Activated CD4-positive, alpha-beta memory T cell treated with anti-CD3 and anti-CD28 coated beads for 36 hours (primary cell): Measurements from ENCODE around the gene KDM2A. TPM values are rescaled to one million over a fixed set of nuclear protein-coding genes. Genes with fewer than 3 reads are reported as not detected.
A peak's percentile ranks its signal among the peaks of the same experiment; 100 is the strongest.
"Not testable (repeated sequence)": the region's sequence is repeated elsewhere in the genome, so short reads cannot be mapped to it uniquely, and the experiment has no call there.

Experiments
- CTCF ChIA-PET: fragments of 350-600 bp; sonication (Branson Sonifier 250); formaldehyde crosslinking; loops from one replicate; lab custom pipeline; 2021; ENCODE audit warnings: antibody characterized with exemption, inconsistent platforms; lab: Charles Lee
- POLR2A ChIA-PET: fragments of 350-600 bp; sonication (Branson Sonifier 250); formaldehyde crosslinking; loops from one replicate; lab custom pipeline; 2021; ENCODE audit warnings: antibody characterized with exemption; lab: Charles Lee
- DNase-seq: peaks from one replicate; pipeline ENCODE4 v3.0.0-alpha.2; 2020
- H3K27ac Mint-ChIP-seq: one replicate; pipeline ENCODE4 v1.8.0; 2021; ENCODE audit warnings: mixed read lengths
- H3K27me3 Mint-ChIP-seq: one replicate; pipeline ENCODE4 v1.8.0; 2021; ENCODE audit warnings: mixed read lengths
- H3K36me3 Mint-ChIP-seq: one replicate; pipeline ENCODE4 v1.8.0; 2021; ENCODE audit warnings: mixed read lengths
- H3K4me1 Mint-ChIP-seq: one replicate; pipeline ENCODE4 v1.8.0; 2021; ENCODE audit warnings: low read depth, mixed read lengths
- H3K4me3 Mint-ChIP-seq: one replicate; pipeline ENCODE4 v1.8.0; 2021; ENCODE audit warnings: mild to moderate bottlenecking, mixed read lengths
- H3K9me3 Mint-ChIP-seq: one replicate; pipeline ENCODE4 v1.8.0; 2021; ENCODE audit warnings: mixed read lengths
- intact Hi-C: fragments of 100-400 bp; cut with micrococcal nuclease; formaldehyde crosslinking; loops from one replicate; pipeline ENCODE4 v1.15.1; 2023
- total RNA-seq, 2 experiments: library from RNA; stranded (reverse); gene quantifications; one replicate each; pipeline ENCODE4 v1.2.3, GENCODE V29; 2021

Gene KDM2A
- total RNA-seq, 2 experiments from 2014 or later: 65.1 to 69.6 TPM

- H3K4me1 Mint-ChIP-seq, H3K27ac Mint-ChIP-seq, intact Hi-C loops, CTCF ChIA-PET, POLR2A ChIA-PET, H3K27me3 Mint-ChIP-seq, DNase-seq, H3K4me3 Mint-ChIP-seq, H3K9me3 Mint-ChIP-seq: not testable (repeated sequence)
- H3K36me3 Mint-ChIP-seq: peaks cover 11% of the 10 kb centered on the region
These were observed 90.2 kb downstream of the KDM2A start for GRCh38 chr11:67209222-67209621.

- H3K36me3 Mint-ChIP-seq: peaks cover 20% of the 10 kb centered on the region
- CTCF ChIA-PET: no interaction called here
These were observed 92.8 kb downstream of the KDM2A start for GRCh38 chr11:67211656-67212436.

GRCh38 chr11:67213178-67213621 lies 94.1 kb downstream of the KDM2A start:
- intact Hi-C loops: no loop called here
- ChIA-PET POLR2A (no interaction called here), CTCF (interaction anchor here (0.7 to 1.2 kb wide), 3 partner anchors 14 to 109 kb away, joined by 3 to 4 read pairs (median 3); no protein-coding TSS in a partner anchor)
- Mint-ChIP-seq H3K36me3 (peaks cover 26% of the 10 kb centered on the region), H3K4me3 (no peak overlapping the region), H3K27me3 (no peaks in the 10 kb centered on the region), H3K4me1 (no peaks in the 10 kb centered on the region), H3K9me3 (no peaks in the 10 kb centered on the region), H3K27ac (no peak overlapping the region)
- DNase-seq: no peak

More at GRCh38 chr11:67211656-67212436, 92.8 kb downstream of the KDM2A start:
- H3K4me1 Mint-ChIP-seq: no peaks in the 10 kb centered on the region
- H3K4me3 Mint-ChIP-seq: no peak overlapping the region
- H3K9me3 Mint-ChIP-seq: no peaks in the 10 kb centered on the region
- no peaks in the 10 kb centered on the region for H3K27me3 Mint-ChIP-seq
- intact Hi-C loops: no loop called here
- POLR2A ChIA-PET: no interaction called here
- no peak overlapping the region for H3K27ac Mint-ChIP-seq
- no peak for DNase-seq

GRCh38 chr11:67227726-67228125 lies 108.7 kb downstream of the KDM2A start:
- CTCF ChIA-PET: interaction anchor here (0.8 kb wide), 1 partner anchor 34 kb away, joined by 3 read pairs; no protein-coding TSS in a partner anchor
- Mint-ChIP-seq H3K4me3 (no peak overlapping the region), H3K27ac (no peak overlapping the region), H3K36me3 (peaks cover 13% of the 10 kb centered on the region), H3K4me1 (peaks cover 6% of the 10 kb centered on the region), H3K9me3 (no peaks in the 10 kb centered on the region), H3K27me3 (no peaks in the 10 kb centered on the region)
- DNase-seq: no peak
- POLR2A ChIA-PET: no interaction called here
- intact Hi-C loops: no loop called here

GRCh38 chr11:67230406-67230805 lies 111.3 kb downstream of the KDM2A start:
- peak; percentile 21 for DNase-seq
- Mint-ChIP-seq H3K4me3 (no peak overlapping the region), H3K9me3 (no peaks in the 10 kb centered on the region), H3K4me1 (peaks cover 14% of the 10 kb centered on the region), H3K27ac (peak overlapping the region; percentile 42), H3K27me3 (no peaks in the 10 kb centered on the region), H3K36me3 (peaks cover 13% of the 10 kb centered on the region)
- intact Hi-C loops: no loop called here
- ChIA-PET CTCF (interaction anchor here (1.6 kb wide), 1 partner anchor 9 kb away, joined by 6 read pairs; no protein-coding TSS in a partner anchor), POLR2A (interaction anchor here (0.5 to 1.4 kb wide), 3 partner anchors 9 to 184 kb away, joined by 3 to 7 read pairs (median 5); no protein-coding TSS in a partner anchor)

GRCh38 chr11:67230886-67231285 lies 111.8 kb downstream of the KDM2A start:
- ChIA-PET POLR2A (interaction anchor here (0.5 to 1.4 kb wide), 3 partner anchors 9 to 184 kb away, joined by 3 to 7 read pairs (median 5); no protein-coding TSS in a partner anchor), CTCF (interaction anchor here (1.0 to 1.6 kb wide), 2 partner anchors 9 to 58 kb away, joined by 3 to 6 read pairs; no protein-coding TSS in a partner anchor)
- H3K27ac Mint-ChIP-seq: no peak overlapping the region
- peaks cover 13% of the 10 kb centered on the region for H3K36me3 Mint-ChIP-seq
- no peak for DNase-seq
- H3K27me3 Mint-ChIP-seq: no peaks in the 10 kb centered on the region
- H3K4me3 Mint-ChIP-seq: no peak overlapping the region
- H3K9me3 Mint-ChIP-seq: no peaks in the 10 kb centered on the region
- intact Hi-C loops: no loop called here
- peaks cover 14% of the 10 kb centered on the region for H3K4me1 Mint-ChIP-seq

GRCh38 chr11:67233584-67234190 lies 114.6 kb downstream of the KDM2A start:
- no peaks in the 10 kb centered on the region for H3K9me3 Mint-ChIP-seq
- peaks cover 7% of the 10 kb centered on the region for H3K36me3 Mint-ChIP-seq
- intact Hi-C loops: no loop called here
- H3K4me3 Mint-ChIP-seq: no peak overlapping the region
- POLR2A ChIA-PET: interaction anchor here (1.0 kb wide), 1 partner anchor 112 kb away, joined by 3 read pairs; no protein-coding TSS in a partner anchor
- DNase-seq: no peak
- CTCF ChIA-PET: interaction anchor here (1.5 kb wide), 1 partner anchor 20 kb away, joined by 4 read pairs; no protein-coding TSS in a partner anchor
- peaks cover 18% of the 10 kb centered on the region for H3K4me1 Mint-ChIP-seq
- H3K27me3 Mint-ChIP-seq: no peaks in the 10 kb centered on the region
- H3K27ac Mint-ChIP-seq: peak overlapping the region; percentile 30

GRCh38 chr11:67234571-67234970 lies 115.5 kb downstream of the KDM2A start:
- H3K9me3 Mint-ChIP-seq, DNase-seq, H3K27me3 Mint-ChIP-seq, POLR2A ChIA-PET, H3K4me3 Mint-ChIP-seq, H3K36me3 Mint-ChIP-seq, intact Hi-C loops, H3K27ac Mint-ChIP-seq: not testable (repeated sequence)
- H3K4me1 Mint-ChIP-seq: peaks cover 27% of the 10 kb centered on the region
- CTCF ChIA-PET: interaction anchor here (1.5 kb wide), 1 partner anchor 19 kb away, joined by 4 read pairs; no protein-coding TSS in a partner anchor

GRCh38 chr11:67237574-67237973 lies 118.5 kb downstream of the KDM2A start:
- intact Hi-C loops: no loop called here
- Mint-ChIP-seq H3K27ac (no peak overlapping the region), H3K4me3 (no peak overlapping the region), H3K27me3 (no peaks in the 10 kb centered on the region), H3K36me3 (peaks cover 26% of the 10 kb centered on the region), H3K4me1 (peaks cover 33% of the 10 kb centered on the region), H3K9me3 (no peaks in the 10 kb centered on the region)
- ChIA-PET CTCF (interaction anchor here (1.2 to 1.5 kb wide), 2 partner anchors 16 to 108 kb away, joined by 3 to 5 read pairs; no protein-coding TSS in a partner anchor), POLR2A (no interaction called here)
- no peak for DNase-seq

- CTCF ChIA-PET: interaction anchor here (0.8 to 2.5 kb wide), 13 partner anchors 9 to 158 kb away, joined by 3 to 24 read pairs (median 6); no protein-coding TSS in a partner anchor
- no peaks in the 10 kb centered on the region for H3K27me3 Mint-ChIP-seq
- DNase-seq: no peak
- intact Hi-C loops: loop anchor here (1.0 kb wide), 3 partner anchors 29 to 120 kb away; partner anchors contain the start of gene KDM2A
- peaks cover 42% of the 10 kb centered on the region for H3K4me1 Mint-ChIP-seq
- H3K36me3 Mint-ChIP-seq: peaks cover 40% of the 10 kb centered on the region
- peak overlapping the region; percentile 100 for H3K27ac Mint-ChIP-seq
- peak overlapping the region; percentile 97 for H3K4me3 Mint-ChIP-seq
- POLR2A ChIA-PET: interaction anchor here (0.6 to 3.5 kb wide), 24 partner anchors 9 to 1575 kb away, joined by 3 to 46 read pairs (median 4); partner anchors contain the start of genes AIP, ANKRD13D, KDM2A and PITPNM1
- no peaks in the 10 kb centered on the region for H3K9me3 Mint-ChIP-seq
These were observed 120.1 kb downstream of the KDM2A start for GRCh38 chr11:67238894-67239782.
